Ishikawa (cell line): ENCODE data around the gene RWDD4.

Source experiments
- CEBPB ChIP-seq: IDR thresholded peaks from 2 replicates; pipeline ENCODE4 v1.6.1; 2012
- CREB1 ChIP-seq: IDR thresholded peaks from 2 replicates; pipeline ENCODE4 v1.6.1; 2012; ENCODE audit warnings: low read depth
- EGR1 ChIP-seq: IDR thresholded peaks from 2 replicates; pipeline ENCODE4 v1.6.1; 2012
- EP300 ChIP-seq: IDR thresholded peaks from 2 replicates; pipeline ENCODE4 v1.6.1; 2012; ENCODE audit warnings: borderline replicate concordance
- MAX ChIP-seq: IDR thresholded peaks from 2 replicates; pipeline ENCODE4 v1.6.1; 2012
- NFIC ChIP-seq: IDR thresholded peaks from 2 replicates; pipeline ENCODE4 v1.6.1; 2012
- RAD21 ChIP-seq: IDR thresholded peaks from 2 replicates; pipeline ENCODE4 v1.6.1; 2012; ENCODE audit warnings: low read depth
- REST ChIP-seq: IDR thresholded peaks from 2 replicates; pipeline ENCODE4 v1.6.1; 2012; ENCODE audit warnings: low read depth, mild to moderate bottlenecking
- TAF1 ChIP-seq: IDR thresholded peaks from 2 replicates; pipeline ENCODE4 v1.6.1; 2012; ENCODE audit warnings: low read depth, mild to moderate bottlenecking
- USF1 ChIP-seq: IDR thresholded peaks from 2 replicates; pipeline ENCODE4 v1.6.1; 2012
- YY1 ChIP-seq: IDR thresholded peaks from 2 replicates; pipeline ENCODE4 v1.6.1; 2012; ENCODE audit warnings: low read depth
- ZBTB7A ChIP-seq: IDR thresholded peaks from 2 replicates; pipeline ENCODE4 v1.6.1; 2012; ENCODE audit warnings: low read depth

- TF ChIP-seq EP300, result no peak
- TF ChIP-seq NFIC, result no peak
- TF ChIP-seq EGR1, result no peak
- TF ChIP-seq RAD21, result no peak
- TF ChIP-seq YY1, result no peak
- no peak for TF ChIP-seq MAX
- no peak for TF ChIP-seq TAF1
- no peak for TF ChIP-seq ZBTB7A
- no peak for TF ChIP-seq REST
- TF ChIP-seq USF1, result no peak
- no peak for TF ChIP-seq CREB1
- no peak for TF ChIP-seq CEBPB
Observed at GRCh38 chr4:183612329-183613250, 46.4 kb downstream of the RWDD4 start.
